ENCODE data around the gene DIRAS1.

- TF ChIP-seq CTCF (IDR thresholded peaks at IDR 0.05) (no peak), POLR2A (IDR thresholded peaks at IDR 0.05) (no peak)
Observed at GRCh38 chr19:2703077-2703437, 18.1 kb downstream of the DIRAS1 start.

Measured in testis (tissue), 2 donors.